Right lobe of liver (tissue), 4 donors: ENCODE measurements around the gene RXYLT1.

Source experiments
- CTCF ChIP-seq, 4 donors: fragments of 200-600 bp in 3 of 4; fragments of 450-650 bp in 1 of 4; IDR thresholded peaks; one replicate each; pipeline versions ENCODE4 v1.5.1 to v1.8.0; 2016 to 2022; ENCODE audit warnings: antibody characterized with exemption in 4 of 4, mild to moderate bottlenecking in 2 of 4
- POLR2A ChIP-seq: fragments of 450-650 bp; IDR thresholded peaks from one replicate; pipeline ENCODE4 v1.6.1; 2017; ENCODE audit warnings: antibody characterized with exemption, mild to moderate bottlenecking
- donor health status: DM: no; HTN: no; CAD: no.
- donor health status: DM: no; HTN: no; CAD: no.
- donor health status: DM: no; HTN: yes; CAD: no.

GRCh38 chr12:63848450-63848849 lies 68.7 kb downstream of the RXYLT1 start:
- TF ChIP-seq CTCF (IDR thresholded peaks at IDR 0.05) = no peak
- TF ChIP-seq POLR2A = no peak
